ENCODE measurements around the gene DHX57.
"Not testable (repeated sequence)": the region's sequence is repeated elsewhere in the genome, so short reads cannot be mapped to it uniquely, and the experiment has no call there.

GRCh38 chr2:38827539-38828145 is 48.1 kb downstream of the DHX57 start:
- TF ChIP-seq CTCF (conservative IDR thresholded peaks at IDR 0.05); EZH2 (IDR thresholded peaks at IDR 0.05; ENCODE audit: low read depth): not testable (repeated sequence)
